HL-60 (cell line): ENCODE data around the gene GRAMD4.

Source experiments
- CTCF ChIP-seq: IDR thresholded peaks from one replicate; pipeline ENCODE4 v1.5.1; 2011; ENCODE audit warnings: low read length, control low read depth, inconsistent platforms; ENCODE audit not compliant: insufficient read depth
- POLR2AphosphoS5 ChIP-seq: IDR thresholded peaks from 2 replicates; pipeline ENCODE4 v1.6.1; 2012; ENCODE audit warnings: low read depth
- REST ChIP-seq: IDR thresholded peaks from 2 replicates; pipeline ENCODE4 v1.6.1; 2012; ENCODE audit warnings: low read depth; ENCODE audit not compliant: insufficient replicate concordance
- SPI1 ChIP-seq: IDR thresholded peaks from 2 replicates; pipeline ENCODE4 v1.6.1; 2012; ENCODE audit warnings: low read depth, mild to moderate bottlenecking, borderline replicate concordance

GRCh38 chr22:46636221-46637002 lies 16.2 kb downstream of the GRAMD4 start:
- TF ChIP-seq CTCF (no peak), POLR2AphosphoS5 (no peak), REST (no peak), SPI1 (no peak)
